Measurements from ENCODE around the gene ZNF175.

DNA sequence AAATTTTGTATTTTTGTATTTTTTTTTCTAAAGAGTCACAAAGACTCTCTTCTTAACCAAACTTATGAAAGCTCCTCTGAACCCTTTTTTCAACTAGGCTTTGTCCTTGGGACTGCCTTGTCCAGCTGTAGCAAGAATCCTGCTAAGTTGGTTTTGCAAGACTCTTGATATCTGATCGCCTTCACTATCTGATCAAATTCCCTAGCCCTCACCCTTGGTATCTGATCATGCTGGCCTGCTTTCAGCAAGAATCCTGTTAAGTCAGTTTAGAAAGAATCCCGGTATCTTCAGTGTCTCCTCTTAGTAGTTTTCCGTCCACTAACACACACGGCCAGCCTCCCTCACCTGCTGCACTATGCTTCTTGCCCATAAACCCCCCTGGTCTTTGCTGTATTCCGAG lies 61.0 kb downstream of the ZNF175 start:
- TF ChIP-seq CTCF (IDR thresholded peaks at IDR 0.05; ENCODE audit: poor library complexity) (no peak), EZH2 (IDR thresholded peaks at IDR 0.05; ENCODE audit: borderline replicate concordance) (no peak)

Data from hepatocyte (in vitro differentiated cells).